DLD1 (cell line): ENCODE measurements around the gene STATH.
"Not testable (repeated sequence)": the region's sequence is repeated elsewhere in the genome, so short reads cannot be mapped to it uniquely, and the experiment has no call there.

Source experiments
- in situ Hi-C: cut with HindIII; loops from 2 replicates; pipeline ENCODE4 v1.10.0; 2017; ENCODE audit warnings: low sequenced_read_pairs

STATH gene, protein sequence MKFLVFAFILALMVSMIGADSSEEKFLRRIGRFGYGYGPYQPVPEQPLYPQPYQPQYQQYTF

DNA sequence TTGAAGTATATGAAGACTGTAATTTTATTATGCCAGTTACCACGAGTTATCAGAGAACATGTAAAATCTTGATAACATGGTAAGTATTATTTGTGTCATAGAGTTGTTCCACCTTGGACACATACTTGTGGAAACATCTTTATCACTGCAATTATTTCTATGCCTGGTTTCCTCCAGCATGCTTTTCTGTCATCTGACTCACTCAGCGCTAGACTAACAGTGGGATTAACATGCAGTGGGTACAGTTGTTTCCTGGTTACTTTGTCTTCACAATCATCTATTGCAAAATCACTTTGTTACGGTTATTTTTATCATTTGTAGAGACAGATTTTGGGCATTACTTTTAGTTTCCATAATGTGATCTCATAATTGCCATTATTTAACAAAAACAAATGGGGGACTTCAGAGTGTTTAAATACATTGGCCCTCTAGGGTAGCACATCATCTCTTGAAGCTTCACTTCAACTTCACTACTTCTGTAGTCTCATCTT is at the start of gene STATH:
Gene STATH, plus strand, starts transcription at position 441 of the 491 bp plus-strand sequence. CDS start 2,472 bp downstream, outside the sequence.
- in situ Hi-C loops: loop anchor here (10.0 kb wide), 1 partner anchor 59 kb away; the partner anchor contains the start of gene HTN1

DNA sequence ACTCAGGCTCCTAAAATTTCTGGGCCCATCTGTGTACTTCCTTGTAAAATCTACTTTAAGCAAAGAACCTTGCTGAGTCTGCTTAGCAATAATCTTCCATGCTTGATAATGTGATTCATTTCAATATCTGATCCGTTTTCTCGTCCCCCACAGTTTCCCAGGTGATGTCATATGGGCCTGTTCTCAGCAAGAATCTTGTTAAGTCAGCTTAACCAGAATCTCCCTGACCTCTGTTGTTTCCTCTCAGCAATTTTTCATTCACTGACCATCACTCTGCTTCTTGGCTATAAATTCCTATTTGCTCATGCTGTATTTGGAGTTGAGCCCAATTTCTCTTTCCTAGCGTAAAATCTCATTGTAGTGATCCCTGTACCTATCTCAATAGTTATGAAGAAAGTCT is 44.2 kb upstream of the STATH start:
- in situ Hi-C loops: no loop called here

DNA sequence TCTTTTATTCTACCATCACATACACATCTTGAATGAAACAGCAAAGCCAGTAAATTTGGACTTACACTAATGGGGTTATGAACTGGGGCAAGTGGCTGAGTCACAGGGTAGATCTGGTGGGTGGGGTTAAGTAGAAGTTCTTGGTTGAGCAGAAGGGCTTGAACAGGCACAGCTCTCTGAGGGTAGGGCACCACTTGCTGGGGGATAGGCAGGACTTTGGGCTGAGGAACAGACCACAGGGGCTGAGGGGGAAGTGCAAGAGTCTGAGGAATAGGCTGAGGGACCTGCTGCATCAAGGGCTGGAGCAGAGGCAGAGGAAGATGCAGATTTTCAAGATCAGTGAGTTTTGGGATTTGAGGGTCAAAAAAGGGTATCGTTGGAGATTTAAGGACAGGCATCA is 38.6 kb upstream of the STATH start:
- in situ Hi-C loops: no loop called here

DNA sequence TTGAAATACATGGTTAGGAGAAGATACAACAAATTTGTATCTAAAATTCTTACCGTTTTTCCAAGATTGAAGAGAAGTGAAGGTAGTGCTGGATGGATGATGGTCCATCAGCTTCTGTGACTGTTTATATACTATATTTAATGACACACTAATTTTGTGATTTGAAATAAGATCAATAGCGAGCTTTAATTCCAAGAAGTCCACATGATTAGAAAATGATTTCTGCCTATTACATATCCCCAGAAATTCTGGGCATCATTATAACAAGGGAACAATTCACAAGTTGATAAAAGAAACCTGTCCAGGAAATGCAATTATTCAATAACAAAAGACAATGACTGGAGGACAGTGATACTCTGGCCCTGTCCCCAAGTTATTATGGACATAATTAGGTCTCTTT is 30.1 kb upstream of the STATH start, which contains the start of gene CSN2:
Gene CSN2, minus strand, starts transcription at position 101 of the 400 bp plus-strand sequence. CDS start 4,733 bp downstream, outside the sequence.
- in situ Hi-C loops: no loop called here

DNA sequence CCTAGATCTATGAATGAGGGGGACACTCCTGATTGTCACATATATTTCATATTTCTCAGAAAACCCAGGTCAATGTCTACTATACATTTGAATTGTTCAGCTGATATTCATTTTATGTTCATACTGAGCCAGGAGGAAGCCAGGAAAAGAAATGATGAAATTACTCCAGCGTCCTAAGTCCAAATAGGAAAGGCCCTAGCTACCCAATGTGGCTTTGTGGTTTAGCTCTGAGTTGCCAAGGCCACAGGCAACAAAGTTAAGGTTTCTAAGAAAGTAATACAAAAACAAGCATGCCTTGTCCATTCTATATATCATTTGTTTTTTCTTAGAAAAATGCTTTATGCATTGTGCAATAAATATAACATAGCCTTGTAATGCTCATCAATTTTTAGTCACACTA is 25.7 kb upstream of the STATH start:
- in situ Hi-C loops: no loop called here

DNA sequence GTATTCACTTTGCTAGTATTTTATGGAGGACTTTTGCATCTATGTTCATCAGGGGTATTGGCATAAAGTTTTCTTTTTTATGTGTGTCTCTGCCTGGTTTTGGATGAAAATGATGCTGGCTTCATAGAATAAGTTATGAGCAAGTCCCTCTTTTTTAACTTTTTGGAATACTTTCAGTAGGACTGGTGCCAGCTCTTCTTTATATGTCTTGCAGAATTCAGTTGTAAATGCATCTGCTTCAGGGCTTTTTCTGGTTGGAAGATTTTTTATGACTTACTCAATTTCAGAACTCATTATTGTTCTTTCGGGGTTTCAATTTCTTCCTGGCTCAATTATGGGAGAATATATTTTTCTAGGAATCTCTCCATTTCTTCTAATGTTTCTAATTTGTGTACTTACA is 21.1 kb upstream of the STATH start:
- in situ Hi-C loops: no loop called here

DNA sequence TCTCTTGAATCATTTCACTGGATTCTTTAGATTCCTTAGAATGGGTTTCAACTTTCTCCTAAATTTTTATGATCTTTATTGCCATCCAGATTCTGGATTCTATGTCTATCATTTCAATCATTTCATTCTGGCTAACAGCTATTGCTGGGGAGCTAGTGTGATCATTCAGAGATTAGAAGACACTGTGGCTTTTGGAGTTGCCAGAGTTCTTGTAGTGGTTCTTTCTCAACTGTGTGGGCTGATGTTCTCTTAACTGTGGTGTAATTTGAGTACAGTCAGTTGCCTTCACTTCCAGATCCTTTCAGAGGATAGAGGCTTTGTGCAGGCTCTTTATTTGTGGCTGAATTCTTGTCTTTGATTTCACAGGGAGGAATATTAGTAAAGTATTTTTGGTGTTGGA is 18.2 kb upstream of the STATH start:
- in situ Hi-C loops: no loop called here

DNA sequence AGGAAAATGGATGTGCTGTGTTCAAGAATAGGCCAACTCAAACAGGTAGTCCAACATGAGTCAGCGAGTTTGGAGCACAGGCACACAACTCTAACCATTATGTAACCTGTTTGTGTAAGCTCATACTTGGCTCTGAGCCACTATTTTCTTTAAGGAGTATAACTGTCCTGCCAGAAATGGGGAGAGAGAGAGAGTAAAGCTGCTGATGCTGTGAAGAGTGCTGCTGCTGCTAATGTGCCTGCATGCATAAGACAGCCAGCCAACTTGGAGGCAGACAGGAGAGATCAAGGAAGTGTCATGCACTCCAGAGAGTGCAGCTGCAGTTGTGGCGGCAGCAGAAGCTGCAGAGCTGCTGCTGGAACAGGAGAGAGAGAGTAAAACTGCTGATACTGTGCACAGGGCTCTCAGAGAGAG is 11.7 kb upstream of the STATH start:
- in situ Hi-C loops: no loop called here

DNA sequence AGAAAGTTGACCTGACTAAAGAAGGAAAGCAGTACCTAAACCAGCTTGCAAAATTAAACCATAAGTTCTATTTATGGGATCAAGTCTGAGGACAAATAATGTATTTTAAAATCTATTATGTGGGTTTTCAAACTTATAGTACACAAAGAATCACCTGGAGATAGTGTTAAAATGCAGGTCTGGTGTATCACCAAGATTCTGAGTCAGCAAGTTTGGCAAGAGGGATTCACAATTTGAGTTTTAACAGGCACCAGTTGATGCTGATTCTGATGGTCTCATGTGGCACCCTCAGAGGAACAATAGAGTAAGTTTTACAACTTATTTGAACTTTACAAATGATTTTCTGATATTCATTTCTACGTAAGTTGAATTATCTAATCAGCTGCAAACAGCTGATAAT is 9.1 kb upstream of the STATH start:
- in situ Hi-C loops: no loop called here

DNA sequence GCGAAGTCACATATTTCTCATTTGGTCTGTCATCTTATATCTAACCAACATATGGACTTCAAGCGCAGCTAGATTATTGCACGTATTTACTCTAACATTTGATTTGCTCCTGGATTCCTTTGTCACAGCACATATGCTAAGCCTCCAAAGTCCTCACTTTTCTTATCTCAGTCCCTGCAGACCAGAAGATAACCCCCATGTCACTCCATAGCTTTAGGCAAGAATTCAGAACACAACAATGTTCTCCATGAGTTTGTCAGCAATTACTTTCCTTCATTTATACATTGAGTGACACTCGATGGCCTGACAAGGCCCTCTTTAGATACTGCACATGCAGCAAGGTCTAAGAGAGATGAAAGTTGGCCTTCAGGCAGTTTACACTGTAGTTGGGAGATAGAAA is 4.8 kb upstream of the STATH start:
- in situ Hi-C loops: loop anchor here (10.0 kb wide), 1 partner anchor 64 kb away; the partner anchor contains the start of gene HTN1

DNA sequence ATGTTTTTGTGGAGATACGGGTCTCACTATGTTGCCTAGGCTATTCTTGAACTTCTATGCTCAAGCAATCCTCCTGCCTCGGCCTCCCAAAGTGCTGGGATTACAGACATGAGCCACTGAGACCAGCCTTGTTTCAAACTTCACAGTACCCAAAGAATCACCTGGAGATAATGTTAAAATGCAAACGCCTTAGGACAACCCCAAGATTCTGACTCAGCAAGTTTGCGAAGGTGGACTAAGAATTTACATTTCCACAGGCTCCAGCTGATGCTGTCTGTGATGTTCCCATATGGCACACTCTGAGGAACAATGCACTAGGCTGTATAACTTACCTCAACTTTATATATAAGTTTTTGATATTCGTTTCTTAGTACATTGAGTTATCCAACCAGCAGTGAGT is 984 bp upstream of the STATH start:
- in situ Hi-C loops: loop anchor here (10.0 kb wide), 1 partner anchor 60 kb away; the partner anchor contains the start of gene HTN1

DNA sequence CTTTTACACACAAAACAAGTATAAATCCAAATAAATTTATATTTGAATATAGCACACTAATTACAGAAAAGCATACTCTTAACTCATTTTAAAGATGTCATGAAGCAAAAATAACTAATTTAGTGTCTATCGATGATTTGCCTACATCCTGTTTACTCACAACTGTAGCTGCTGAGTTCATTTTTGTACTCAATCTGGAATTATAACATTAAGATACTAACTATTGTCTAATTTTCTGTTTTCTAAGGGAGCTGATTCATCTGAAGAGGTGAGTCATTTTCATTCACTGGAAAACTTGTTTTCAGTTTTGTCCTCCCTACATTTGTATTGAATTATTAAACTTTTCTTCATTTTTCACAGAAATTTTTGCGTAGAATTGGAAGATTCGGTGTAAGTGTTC is 3.7 kb downstream of the STATH start:
- in situ Hi-C loops: loop anchor here (10.0 kb wide), 1 partner anchor 55 kb away; the partner anchor contains the start of gene HTN1

DNA sequence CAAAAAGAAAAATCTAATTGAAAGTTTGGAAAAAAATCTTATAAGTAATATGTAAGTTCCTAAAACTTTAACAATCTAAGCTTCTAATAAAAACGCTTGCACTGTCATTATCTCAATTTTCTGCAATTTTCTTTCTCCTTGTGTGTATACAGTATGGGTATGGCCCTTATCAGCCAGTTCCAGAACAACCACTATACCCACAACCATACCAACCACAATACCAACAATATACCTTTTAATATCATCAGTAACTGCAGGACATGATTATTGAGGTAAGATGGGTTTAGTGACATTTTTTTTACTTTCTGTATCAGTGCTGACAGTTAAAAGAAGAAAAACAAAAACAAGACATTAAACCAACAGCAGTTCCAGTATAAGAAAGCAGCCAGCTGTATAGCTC is 4.9 kb downstream of the STATH start:
- in situ Hi-C loops: no loop called here

DNA sequence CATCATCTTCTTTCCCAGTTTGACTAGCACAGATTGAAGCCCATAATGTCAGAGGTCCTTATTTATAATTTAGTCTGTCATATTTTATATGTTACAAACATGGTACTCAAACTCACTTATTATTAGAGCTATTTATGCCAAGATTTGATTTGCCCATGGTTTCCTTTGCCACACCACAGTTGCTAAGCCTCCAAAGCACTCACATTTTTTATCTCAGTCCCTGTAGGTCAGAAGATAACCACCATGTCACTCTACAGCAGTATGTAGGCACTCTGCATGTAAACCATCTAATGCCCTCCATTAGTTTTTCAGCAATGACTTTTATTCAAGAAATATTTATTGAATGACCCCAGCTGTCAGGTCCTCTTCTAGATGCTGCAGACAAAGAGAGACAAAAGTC is 6.7 kb downstream of the STATH start:
- in situ Hi-C loops: no loop called here

DNA sequence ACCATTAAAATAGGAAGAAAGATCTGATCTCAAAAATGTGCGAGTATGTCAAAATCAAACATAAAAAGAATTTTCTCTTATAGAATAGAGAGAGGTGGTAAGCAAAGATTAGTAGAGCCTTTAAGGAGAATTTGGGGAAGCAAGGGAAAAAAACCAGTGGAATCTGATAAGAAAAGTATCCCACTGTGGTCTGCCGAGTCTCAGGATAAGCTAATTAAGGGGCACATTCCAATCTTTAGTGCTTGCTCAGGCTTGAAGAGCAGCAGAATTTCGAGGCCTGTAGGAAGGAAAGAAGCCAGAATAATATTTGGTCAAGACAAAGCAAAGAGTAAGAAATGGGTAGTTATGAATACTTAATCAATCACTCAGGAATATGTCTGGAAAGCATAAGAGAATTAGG is 13.0 kb downstream of the STATH start:
- in situ Hi-C loops: no loop called here

DNA sequence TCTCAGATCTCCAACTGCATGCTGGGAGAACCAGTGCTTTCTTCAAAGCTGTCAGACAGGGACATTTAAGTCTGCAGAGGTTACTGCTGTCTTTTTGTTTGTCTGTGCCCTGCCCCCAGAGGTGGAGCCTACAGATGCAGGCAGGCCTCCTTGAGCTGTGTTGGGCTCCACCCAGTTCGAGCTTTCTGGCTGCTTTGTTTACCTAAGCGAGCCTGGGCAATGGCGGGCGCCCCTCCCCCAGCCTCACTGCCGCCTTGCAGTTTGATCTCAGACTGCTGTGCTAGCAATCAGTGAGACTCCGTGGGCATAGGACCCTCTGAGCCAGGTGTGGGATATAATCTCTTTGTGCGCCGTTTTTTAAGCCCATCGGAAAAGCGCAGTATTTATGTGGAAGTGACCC is 23.2 kb downstream of the STATH start:
- in situ Hi-C loops: not testable (repeated sequence)

DNA sequence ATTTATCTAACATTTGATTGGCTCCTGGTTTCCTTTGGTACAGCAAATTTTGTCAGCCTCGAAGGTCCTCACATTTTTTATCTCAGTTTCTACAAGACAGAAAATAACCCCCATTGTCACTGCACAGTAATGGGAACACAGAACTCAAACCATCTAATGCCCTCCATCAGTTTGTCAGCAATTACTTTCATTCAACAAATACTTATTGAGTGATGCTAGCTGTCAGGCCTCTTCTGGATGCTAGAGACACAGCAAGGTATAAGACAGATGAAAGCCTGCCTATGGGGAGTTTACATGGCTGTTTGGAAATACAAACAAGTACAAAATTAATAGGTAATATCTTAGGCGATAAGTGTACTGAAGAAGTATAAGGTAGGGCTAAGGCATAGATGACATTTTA is 27.5 kb downstream of the STATH start:
- in situ Hi-C loops: no loop called here

DNA sequence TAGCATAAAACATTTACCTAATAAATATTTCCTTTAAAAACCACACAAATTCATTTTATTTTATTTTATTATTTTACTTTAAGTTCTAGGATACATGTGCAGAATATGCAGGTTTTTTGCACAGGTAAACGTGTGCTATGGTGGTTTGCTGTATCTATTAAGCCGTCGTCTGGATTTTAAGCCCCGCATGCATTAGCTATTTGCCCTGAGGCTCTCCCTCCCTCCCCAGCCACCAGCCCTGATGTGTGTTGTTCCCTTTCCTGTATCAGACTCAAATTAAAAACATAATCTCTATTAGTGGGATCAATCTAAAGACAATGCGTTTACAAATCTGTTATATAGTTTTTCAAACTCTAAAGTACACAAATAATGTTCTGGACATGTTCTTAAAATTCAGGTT is 31.2 kb downstream of the STATH start:
- in situ Hi-C loops: no loop called here

DNA sequence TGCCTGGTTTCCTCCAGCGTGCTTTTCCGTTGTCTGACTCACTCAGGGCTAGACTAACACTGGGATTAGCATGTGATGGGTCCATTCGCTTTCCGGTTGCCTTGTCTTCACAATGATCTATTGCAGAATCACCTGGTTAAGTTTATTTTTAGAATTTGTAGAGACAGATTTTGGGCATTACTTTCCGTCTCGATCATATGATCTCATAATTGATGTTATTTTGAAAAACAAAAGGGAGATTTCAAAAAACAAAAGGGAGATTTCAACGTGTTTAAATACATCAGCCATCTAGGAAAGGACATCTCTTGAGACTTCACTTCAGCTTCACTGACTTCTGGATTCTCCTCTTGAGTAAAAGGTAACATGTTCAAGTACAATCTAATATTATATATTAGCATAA is 32.4 kb downstream of the STATH start, which contains the start of gene HTN3:
Gene HTN3, plus strand, starts transcription at position 301 of the 400 bp plus-strand sequence. CDS start 2,282 bp downstream, outside the sequence.
- in situ Hi-C loops: not testable (repeated sequence)

DNA sequence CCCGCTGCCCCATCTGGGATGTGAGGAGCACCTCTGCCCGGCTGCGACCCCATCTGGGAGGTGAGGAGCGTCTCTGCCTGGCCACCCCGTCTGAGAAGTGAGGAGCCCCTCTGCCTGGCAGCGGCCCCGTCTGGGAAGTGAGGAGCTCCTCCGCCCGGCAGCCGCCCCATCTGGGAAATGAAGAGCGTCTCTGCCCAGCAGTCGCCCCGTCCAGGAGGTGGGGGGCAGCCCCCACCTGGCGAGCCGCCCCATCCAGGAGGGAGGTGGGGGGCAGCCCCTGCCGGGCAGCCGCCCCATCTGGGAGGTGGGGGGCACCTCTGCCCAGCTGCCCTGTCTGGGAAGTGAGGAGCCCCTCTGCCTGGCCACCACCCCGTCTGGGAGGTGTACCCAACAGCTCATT is 41.8 kb downstream of the STATH start:
- in situ Hi-C loops: not testable (repeated sequence)

DNA sequence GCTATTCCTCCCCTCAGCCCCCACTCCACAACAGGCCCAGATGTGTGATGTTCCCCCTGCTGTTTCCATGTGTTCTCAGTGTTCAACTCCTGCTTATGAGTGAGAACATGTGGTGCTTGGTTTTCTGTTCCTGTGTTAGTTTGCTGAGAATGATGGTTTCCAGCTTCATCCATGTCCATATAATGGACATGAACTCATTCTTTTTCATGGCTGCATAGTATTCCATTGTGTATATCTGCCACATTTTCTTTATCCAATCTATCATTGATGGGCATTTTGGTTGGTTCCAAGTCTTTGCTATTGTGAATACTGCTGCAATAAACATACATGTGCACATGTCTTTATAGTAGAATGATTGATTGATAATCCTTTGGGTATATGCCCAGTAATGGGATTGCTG is 44.2 kb downstream of the STATH start:
- in situ Hi-C loops: not testable (repeated sequence)

DNA sequence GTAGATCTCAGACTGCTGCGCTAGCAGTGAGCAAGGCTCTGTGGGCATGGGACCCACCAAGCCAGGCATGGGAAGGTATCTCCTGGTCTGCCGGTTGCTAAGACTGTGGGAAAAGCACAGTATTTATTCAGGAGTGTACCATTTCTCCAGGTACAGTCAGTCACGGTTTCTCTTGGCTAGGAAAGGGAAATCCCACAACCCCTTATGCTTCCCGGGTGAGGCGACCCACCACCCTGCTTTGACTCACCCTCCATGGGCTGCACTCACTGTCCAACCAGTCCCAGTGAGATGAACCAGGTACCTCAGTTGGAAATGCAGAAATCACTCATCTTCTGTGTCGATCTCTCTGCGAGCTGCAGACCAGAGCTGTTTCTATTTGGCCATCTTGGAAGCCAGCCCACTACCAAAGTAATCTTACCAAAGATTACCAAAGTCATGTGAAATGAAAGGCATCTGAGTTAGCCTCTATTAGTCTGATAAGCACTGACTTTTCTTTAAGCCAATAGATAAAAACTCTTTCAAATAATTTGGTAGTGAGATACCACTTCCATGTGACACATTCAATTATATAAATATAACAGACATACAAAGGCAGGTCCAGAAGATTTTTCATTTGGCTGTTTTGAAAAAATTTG is 46.0 kb downstream of the STATH start:
- in situ Hi-C loops: no loop called here
